ENCODE measurements around the gene SWAP70. TPM values are rescaled to one million over a fixed set of nuclear protein-coding genes. Genes with fewer than 3 reads are reported as not detected.

Gene SWAP70
- total and polyA plus RNA-seq, 2 of the 8 experiments (the other 6 are each of a cell fraction or from before 2014, with no cell fraction given): 14.8 to 37.5 TPM

- TF ChIP-seq CTCF (IDR thresholded peaks at IDR 0.05; ENCODE audit: control extremely low read depth in 1 of 3, insufficient read depth in 1 of 3, low read depth in 1 of 3, low read length in 3 of 3) (no peak), RFX5 (IDR thresholded peaks at IDR 0.05; ENCODE audit: borderline replicate concordance, low read depth, low read length) (no peak), KDM1A (IDR thresholded peaks at IDR 0.05; ENCODE audit: borderline replicate concordance, low read length) (no peak), EZH2 (IDR thresholded peaks at IDR 0.05; ENCODE audit: low read depth, low read length, severe bottlenecking) (no peak), TEAD4 (IDR thresholded peaks at IDR 0.05; ENCODE audit: low read depth, low read length) (no peak), ATF3 (IDR thresholded peaks at IDR 0.05; ENCODE audit: insufficient read depth, low read depth, low read length) (no peak), SP1 (IDR thresholded peaks at IDR 0.05; ENCODE audit: low read depth, low read length) (no peak), SP2 (IDR thresholded peaks at IDR 0.05; ENCODE audit: low read length) (no peak), TBP (IDR thresholded peaks at IDR 0.05; ENCODE audit: low read depth, low read length) (0 out of 2 replicates have a peak, but pooled peaks have one; percentile 28), TCF12 (IDR thresholded peaks at IDR 0.05; ENCODE audit: low read depth, low read length) (no peak), EP300 (IDR thresholded peaks at IDR 0.05; ENCODE audit: borderline replicate concordance in 1 of 2, low read depth in 2 of 2, low read length in 2 of 2) (no peak), POU5F1 (IDR thresholded peaks at IDR 0.05; ENCODE audit: low read depth, low read length) (peak; percentile 67; the same call in 1 of the 2 replicates), POLR2AphosphoS5 (IDR thresholded peaks at IDR 0.05; ENCODE audit: low read depth, low read length) (no peak), CTBP2 (IDR thresholded peaks at IDR 0.05; ENCODE audit: borderline replicate concordance, insufficient read depth, insufficient read length, low read length) (no peak), ATF2 (IDR thresholded peaks at IDR 0.05; ENCODE audit: low read length) (no peak), FOSL1 (IDR thresholded peaks at IDR 0.05; ENCODE audit: insufficient read depth, low read depth, low read length) (no peak), KDM5A (IDR thresholded peaks at IDR 0.05; ENCODE audit: low read length) (no peak), MAX (IDR thresholded peaks at IDR 0.05) (no peak)
Measured at GRCh38 chr11:9675691-9676090, 11.8 kb downstream of the SWAP70 start (continued).
